B cell (primary cell): ENCODE results near the gene SKAP2.

Source experiments
- CTCF ChIP-seq: fragments of 200-600 bp; IDR thresholded peaks from one replicate; pipeline ENCODE4 v1.8.0; 2022; ENCODE audit warnings: antibody characterized with exemption, mild to moderate bottlenecking
- EZH2 ChIP-seq: IDR thresholded peaks from 2 replicates; pipeline ENCODE4 v1.6.1; 2012; ENCODE audit warnings: borderline replicate concordance, low read depth, mild to moderate bottlenecking, moderate library complexity, low read length; ENCODE audit not compliant: insufficient read depth, poor library complexity, severe bottlenecking

- TF ChIP-seq CTCF: no peak
- no peak for TF ChIP-seq EZH2
Measured at GRCh38 chr7:26639695-26640094, 224.7 kb downstream of the SKAP2 start.
